HG02981 (cell line): Measurements from ENCODE around the gene SPATA18.
"Not testable (repeated sequence)": the region's sequence is repeated elsewhere in the genome, so short reads cannot be mapped to it uniquely, and the experiment has no call there.

ENCODE experiments used
- ATAC-seq: cut with Tn5 transposase; IDR thresholded peaks from one replicate; pipeline ENCODE4 v1.9.1; 2021; ENCODE audit warnings: mild to moderate bottlenecking, moderate library complexity; ENCODE audit not compliant: unreplicated experiment

Gene SPATA18

DNA sequence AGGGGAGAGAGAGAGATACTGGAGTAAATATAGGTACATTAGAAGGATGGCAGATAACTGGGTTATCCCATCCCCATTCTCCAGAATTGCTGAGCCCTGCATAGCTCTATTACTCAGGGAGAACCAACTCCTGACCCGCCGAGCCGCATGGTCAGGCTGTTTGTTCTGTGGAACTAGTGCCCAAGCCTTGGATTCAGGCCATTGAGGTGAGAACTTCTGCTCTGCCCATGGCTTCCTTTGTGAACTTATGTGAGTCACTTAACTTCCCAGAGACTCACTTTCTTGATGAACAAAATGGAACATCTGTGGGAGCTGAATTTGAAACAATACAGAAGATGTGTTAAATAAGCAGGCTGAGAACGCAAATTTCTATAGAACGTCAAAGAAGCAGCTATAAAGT, 54.2 kb downstream of the SPATA18 start:
- no peak for ATAC-seq

DNA sequence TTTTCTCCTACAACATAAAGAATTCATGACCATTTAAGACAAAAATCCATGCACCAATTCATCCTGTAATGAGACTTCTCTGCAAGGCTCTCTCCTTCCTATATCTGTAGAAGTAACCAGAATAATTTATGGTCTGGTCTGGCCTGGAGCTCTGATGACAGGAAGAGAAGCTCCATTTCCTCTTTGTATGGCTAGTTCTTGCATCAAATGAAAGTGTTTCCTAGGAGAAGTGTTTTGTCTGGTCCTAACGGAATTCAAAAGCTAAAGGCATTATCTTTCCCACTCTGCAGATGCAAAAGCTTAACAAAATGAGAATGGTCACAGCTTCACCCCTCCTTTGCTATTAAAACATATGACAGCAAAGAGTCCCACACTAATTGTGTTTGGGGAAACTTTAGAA, 55.1 kb downstream of the SPATA18 start:
- ATAC-seq, result no peak

DNA sequence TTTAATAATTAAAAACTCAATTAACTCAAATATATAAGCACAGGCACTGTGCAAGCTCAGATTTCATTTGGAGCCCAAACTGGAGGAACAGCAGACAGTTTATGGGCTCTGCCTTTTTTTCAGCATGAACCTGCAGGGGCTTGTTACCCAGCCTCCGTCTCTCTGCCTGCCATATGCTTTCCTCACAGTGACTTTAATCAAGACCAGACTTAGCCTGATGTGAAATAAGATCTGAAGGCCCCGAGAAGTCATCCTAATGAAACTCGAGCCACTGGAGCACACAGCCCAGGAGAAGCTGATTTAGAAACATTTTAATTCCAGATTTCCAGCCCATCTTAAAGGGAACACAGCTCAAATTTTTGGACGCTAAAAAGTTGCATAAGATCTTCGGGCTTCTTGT, 55.6 kb downstream of the SPATA18 start:
- no peak for ATAC-seq

GRCh38 chr4:52107336-52107735, 56.2 kb downstream of the SPATA18 start:
- ATAC-seq, result no peak

- no peak for ATAC-seq
Observed at GRCh38 chr4:52107745-52108144, 56.6 kb downstream of the SPATA18 start.

GRCh38 chr4:52110171-52110570, 59.1 kb downstream of the SPATA18 start:
- ATAC-seq, result no peak

DNA sequence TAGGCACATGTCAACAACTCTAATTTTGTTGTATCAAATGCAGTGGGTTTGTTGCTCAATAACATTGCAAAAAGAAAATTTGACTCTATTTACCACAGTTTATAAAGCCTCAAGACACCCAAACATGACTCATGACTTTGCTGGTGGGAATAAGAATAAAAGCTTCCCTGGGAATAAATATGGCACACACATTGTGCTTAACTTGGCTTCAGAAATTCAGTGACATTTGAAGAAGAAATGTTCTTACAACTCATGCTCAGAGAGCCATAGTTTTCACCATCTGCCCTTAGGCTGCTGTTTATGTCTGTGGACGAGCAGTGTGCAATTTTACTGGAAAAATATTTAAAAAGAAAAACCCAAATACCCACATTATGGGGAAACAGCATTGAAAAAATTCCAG, 60.9 kb downstream of the SPATA18 start:
- no peak for ATAC-seq

DNA sequence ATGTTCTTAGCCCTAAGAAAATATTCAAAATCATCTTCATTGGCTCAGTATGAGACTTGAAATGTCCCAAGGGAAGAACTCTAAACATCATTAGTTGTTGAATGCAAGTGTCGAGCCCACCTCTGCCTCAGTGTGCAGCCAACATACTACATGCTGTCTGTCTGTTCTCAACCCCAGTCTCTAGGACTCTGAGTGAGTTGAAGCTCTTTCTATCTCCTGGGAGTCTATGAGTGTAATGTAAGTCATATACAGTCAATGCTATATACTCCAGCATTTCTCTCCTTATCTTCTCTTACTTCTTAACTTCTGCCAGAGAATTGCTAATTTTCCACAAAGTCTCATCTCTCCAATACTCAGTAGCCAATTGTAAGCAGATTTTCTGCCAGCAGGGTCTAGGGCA, 61.3 kb downstream of the SPATA18 start:
- no peak for ATAC-seq

DNA sequence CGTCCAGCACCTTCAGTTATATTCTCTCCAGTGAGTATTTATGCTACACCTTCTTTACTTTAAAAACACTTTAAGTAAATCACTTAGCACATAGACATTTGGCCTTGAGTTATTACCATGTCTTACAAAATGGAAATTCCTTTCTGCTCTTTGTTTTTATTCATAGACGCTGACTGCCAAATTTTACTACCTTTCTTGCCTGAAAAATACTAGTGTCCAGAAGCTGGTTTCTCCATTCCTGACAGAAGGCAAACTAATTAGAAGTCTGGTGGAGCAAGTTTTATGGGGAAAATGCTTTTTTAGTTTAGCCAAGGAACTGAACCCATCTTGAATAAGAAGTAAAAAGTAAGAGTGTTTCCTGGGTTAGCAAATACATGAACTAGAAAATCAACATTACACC, 65.5 kb downstream of the SPATA18 start:
- ATAC-seq, result no peak

GRCh38 chr4:52126226-52126625, 75.1 kb downstream of the SPATA18 start:
- no peak for ATAC-seq

GRCh38 chr4:52126966-52127365, 75.9 kb downstream of the SPATA18 start:
- ATAC-seq, result no peak

DNA sequence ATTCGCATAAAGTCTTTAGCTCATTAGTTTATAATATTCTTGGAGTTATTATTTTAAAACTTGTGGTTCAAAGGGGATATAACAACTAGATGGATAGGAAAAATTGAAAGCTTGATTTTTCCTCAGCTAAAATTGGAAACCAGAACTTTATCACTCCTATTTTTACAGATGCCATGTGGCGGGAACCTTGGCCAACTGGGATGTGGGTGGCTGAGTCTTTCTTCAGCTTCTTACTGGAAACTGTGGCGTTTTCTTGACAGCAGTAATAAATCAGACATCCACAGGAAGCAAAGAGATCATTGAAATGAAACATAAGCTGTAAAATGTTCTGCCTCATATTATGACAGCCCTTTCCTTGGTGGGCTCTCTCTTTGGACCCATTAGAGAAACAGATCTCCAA, 84.1 kb downstream of the SPATA18 start:
- no peak for ATAC-seq

GRCh38 chr4:52137152-52137551, 86.0 kb downstream of the SPATA18 start:
- not testable (repeated sequence) for ATAC-seq

DNA sequence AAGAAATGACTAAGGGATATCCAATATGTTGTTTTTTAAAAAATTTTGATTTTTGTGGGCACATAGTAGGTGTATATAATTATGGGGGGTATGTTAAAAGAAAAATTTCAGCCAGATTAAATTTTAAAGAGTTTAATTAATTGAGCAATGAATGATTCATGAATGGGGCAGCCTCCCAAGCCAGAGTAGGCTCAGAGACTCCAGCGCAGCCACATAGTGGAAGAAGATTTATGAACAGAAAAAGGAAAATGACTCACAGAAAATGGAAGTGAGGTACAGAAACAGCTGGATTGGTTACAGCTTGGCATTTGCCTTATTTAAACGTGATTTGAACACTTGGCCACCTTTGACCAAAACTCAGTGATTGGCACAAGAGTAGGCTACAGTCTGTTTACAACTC, 91.7 kb downstream of the SPATA18 start:
- no peak for ATAC-seq

GRCh38 chr4:52143815-52144214, 92.7 kb downstream of the SPATA18 start:
- ATAC-seq, result no peak

DNA sequence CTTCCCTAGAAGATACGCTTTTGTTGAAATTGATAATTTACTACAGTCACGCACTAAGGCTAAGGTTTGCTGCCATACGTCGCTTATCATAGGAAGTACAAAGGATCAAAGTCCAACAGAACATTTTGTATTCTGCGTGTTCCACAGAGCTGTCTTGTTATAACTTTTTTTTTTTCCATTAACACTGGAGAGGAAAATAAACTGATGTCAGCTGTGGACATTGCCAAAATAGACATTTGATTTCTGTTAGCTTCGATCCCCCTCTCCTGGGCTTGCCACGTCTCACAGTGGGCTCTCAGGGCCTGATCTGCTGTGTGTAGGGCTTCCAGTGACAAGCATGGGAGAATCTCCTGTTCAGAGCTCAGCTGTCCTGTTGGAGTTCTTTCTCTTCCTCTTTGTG, 93.3 kb downstream of the SPATA18 start:
- ATAC-seq, result no peak
